ENCODE results near the gene TRPM4.

GRCh38 chr19:49210901-49211451, 53.4 kb downstream of the TRPM4 start:
- no peak for TF ChIP-seq ATF7-NPFF (CRISPR knock-in tag; IDR thresholded peaks at IDR 0.05; ENCODE audit: low read depth)
- no peak for TF ChIP-seq USF2 (IDR thresholded peaks at IDR 0.05; ENCODE audit: low read depth, low read length)
- TF ChIP-seq USF2 (CRISPR knock-in tag; IDR thresholded peaks at IDR 0.05; ENCODE audit: borderline replicate concordance): no peak
- TF ChIP-seq CTCF (CRISPR knock-in tag; IDR thresholded peaks at IDR 0.05): no peak
- TF ChIP-seq POLR2A (IDR thresholded peaks at IDR 0.05; ENCODE audit: insufficient read depth in 1 of 2, low read depth in 2 of 2, low read length in 2 of 2): no peak
- TF ChIP-seq ZBTB7B (CRISPR knock-in tag; IDR thresholded peaks at IDR 0.05): no peak
- TF ChIP-seq GABPB1 (CRISPR knock-in tag; IDR thresholded peaks at IDR 0.05): no peak
- TF ChIP-seq ZBTB25 (CRISPR knock-in tag; IDR thresholded peaks at IDR 0.05): no peak
- no peak for TF ChIP-seq ZBTB43 (CRISPR knock-in tag; conservative IDR thresholded peaks at IDR 0.05)
- TF ChIP-seq RNF2 (conservative IDR thresholded peaks at IDR 0.05; ENCODE audit: low read depth): no peak

Data from HepG2 (cell line).